Midbrain (tissue), 1 donor: Measurements from ENCODE around the gene DFFA.
"Not testable (repeated sequence)": the region's sequence is repeated elsewhere in the genome, so short reads cannot be mapped to it uniquely, and the experiment has no call there.

Experiments used
- DNase-seq: peaks from one replicate; lab custom pipeline; 2025; lab: John Stamatoyannopoulos, UW

DFFA gene

GRCh38 chr1:10429868-10430215 is 42.5 kb downstream of the DFFA start:
- DNase-seq = no peak

GRCh38 chr1:10428984-10429383 is 43.3 kb downstream of the DFFA start:
- no peak for DNase-seq

- not testable (repeated sequence) for DNase-seq
Observed at GRCh38 chr1:10426535-10426848, 45.8 kb downstream of the DFFA start.

- DNase-seq = not testable (repeated sequence)
Observed at GRCh38 chr1:10425826-10426534, 46.3 kb downstream of the DFFA start.

GRCh38 chr1:10424651-10425050 is 47.7 kb downstream of the DFFA start:
- no peak for DNase-seq

GRCh38 chr1:10424034-10424433 is 48.3 kb downstream of the DFFA start:
- no peak for DNase-seq

GRCh38 chr1:10421637-10422036 is 50.7 kb downstream of the DFFA start:
- DNase-seq = no peak

- no peak for DNase-seq
Observed at GRCh38 chr1:10419351-10419750, 53.0 kb downstream of the DFFA start.

GRCh38 chr1:10418741-10419140 is 53.6 kb downstream of the DFFA start:
- DNase-seq = not testable (repeated sequence)

- DNase-seq = not testable (repeated sequence)
Observed at GRCh38 chr1:10415967-10416366, 56.4 kb downstream of the DFFA start.

- DNase-seq = no peak
Observed at GRCh38 chr1:10415211-10415930, 57.0 kb downstream of the DFFA start.

- DNase-seq = no peak
Observed at GRCh38 chr1:10407201-10407600, 65.1 kb downstream of the DFFA start.
